NT2/D1 (cell line): ENCODE measurements around the gene LMX1B.

Experiments used
- SUZ12 ChIP-seq: IDR thresholded peaks from 2 replicates; pipeline ENCODE4 v1.6.1; 2011; ENCODE audit not compliant: insufficient read length, insufficient read depth; ENCODE audit errors: extremely low read depth
- YY1 ChIP-seq: IDR thresholded peaks from 2 replicates; pipeline ENCODE4 v1.6.1; 2011; ENCODE audit not compliant: insufficient read length, insufficient read depth
- ZNF274 ChIP-seq: IDR thresholded peaks from 2 replicates; pipeline ENCODE4 v1.6.1; 2011; ENCODE audit warnings: mild to moderate bottlenecking, low read depth, low read length

GRCh38 chr9:126612813-126613641 lies 701 bp upstream of the LMX1B start:
- TF ChIP-seq YY1, result no peak
- TF ChIP-seq ZNF274, result no peak
- TF ChIP-seq SUZ12, result peak; percentile 100
